Endometrium (tissue), 2 donors: Measurements from ENCODE around the gene ARHGEF3.

Experiments used
- FAIRE-seq: peaks from 2 replicates; lab custom pipeline; 2012; peaks lifted over from hg19 to GRCh38; lab: Jason Lieb, UNC
- donor health status: control.
- donor health status: control.

The ARHGEF3 gene

DNA sequence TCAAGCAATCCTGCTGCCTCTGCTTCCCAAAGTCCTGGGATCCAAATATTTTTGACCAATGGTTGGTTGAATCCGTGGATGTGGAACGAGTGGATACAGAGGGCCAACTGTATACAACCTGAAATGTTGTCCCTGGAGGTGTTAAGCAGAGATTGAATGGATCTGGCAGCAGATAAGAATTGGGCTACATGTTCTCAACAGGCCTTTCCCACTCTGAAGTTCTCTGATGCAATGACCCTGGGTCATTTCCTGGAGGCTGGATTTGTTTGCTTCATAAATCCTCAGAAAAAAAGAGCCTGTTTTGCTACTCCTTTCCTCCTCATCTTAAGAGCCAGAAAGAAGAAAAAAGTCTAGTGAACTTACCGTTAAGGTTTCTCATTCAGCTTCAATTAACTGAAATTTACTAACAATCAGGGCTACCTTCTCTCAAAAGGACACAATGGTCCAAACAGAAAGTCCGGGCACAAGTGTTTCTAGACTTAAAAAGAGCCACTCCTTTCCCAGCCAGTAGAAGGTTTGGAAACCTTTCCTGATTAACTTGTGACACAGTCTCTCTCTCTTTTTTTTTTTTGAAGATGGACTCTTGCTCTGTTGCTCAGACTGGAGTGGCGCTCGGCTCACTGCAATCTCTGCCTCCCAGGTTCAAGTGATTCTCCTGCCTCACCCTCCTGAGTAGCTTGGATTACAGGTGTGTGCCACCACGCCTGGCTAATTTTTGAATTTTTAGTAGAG is 6.5 kb downstream of the ARHGEF3 start:
- FAIRE-seq, result no peak

DNA sequence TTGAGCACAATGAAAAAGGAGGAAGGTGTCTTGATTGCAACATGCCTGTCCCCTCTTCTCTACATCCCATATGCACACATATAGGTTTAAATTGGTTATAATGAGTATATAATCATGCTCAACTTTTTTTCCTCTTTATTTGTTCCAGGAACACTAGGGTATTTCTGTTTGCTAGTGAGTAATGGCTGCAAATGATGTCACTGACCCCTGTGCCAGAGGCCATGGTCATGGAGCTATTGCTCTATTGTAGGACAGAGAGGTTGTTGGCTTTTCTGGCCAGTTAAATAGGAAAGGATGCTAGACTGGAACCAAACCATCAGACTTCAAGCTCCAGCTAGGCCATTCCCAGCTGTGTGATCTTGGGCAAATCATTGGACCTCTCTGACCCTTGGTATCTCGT is 9.6 kb downstream of the ARHGEF3 start:
- FAIRE-seq, result no peak

DNA sequence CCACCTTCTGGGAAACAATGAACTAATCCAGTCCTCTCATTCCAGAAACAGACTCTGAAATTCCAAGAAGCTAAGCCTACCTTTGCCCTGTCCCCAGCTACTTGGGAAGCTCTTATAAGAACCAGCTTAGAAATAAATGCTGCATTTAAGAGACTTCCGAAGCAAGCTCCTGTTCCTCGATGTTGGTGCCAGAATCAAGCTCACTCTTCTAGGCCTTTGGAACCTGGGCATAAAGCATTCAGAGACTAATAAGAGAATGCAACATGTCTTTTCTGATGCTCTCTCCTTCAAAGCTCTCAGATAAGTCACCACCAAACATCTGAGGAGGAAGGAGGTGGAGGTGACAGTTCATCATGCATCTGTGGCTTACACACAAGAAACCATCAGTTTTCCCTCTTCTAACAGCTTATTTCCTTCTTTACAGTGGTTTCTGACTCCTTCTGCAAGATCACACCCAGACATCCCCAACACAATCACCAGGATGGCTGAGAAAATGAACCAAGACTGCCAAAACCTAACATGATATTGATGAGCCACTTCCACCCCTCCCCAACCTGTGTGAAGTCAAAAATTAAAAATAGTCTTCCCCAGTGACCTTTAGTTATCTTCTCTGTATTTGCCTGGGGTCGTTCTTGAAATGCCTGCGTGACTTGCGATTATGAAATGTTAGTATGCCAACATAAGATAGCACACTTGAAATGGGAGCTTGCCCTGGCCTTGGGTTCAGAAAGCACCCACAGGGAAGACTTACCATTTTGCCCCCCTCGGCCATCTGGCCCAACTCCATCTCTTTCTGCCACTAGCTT is 11.5 kb downstream of the ARHGEF3 start:
- no peak for FAIRE-seq

DNA sequence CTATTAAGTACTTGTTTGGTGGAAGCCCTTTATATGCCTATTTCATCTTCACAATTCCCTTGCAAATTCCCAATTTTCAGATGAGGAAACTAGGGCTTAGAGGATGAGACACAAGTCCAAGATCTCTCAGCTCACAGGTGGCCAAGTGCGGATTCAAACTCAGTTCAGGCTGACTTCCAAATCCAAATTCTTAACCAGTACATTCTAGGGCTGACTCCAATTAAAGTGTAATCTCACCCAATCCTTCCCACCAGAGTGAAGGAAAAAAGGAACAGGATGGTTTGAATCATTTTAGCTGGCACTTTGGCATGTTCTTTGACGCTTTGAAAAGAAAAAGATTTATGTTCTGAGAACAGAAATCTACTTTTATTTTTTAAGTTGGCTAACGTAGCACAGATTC is 12.7 kb downstream of the ARHGEF3 start:
- no peak for FAIRE-seq

DNA sequence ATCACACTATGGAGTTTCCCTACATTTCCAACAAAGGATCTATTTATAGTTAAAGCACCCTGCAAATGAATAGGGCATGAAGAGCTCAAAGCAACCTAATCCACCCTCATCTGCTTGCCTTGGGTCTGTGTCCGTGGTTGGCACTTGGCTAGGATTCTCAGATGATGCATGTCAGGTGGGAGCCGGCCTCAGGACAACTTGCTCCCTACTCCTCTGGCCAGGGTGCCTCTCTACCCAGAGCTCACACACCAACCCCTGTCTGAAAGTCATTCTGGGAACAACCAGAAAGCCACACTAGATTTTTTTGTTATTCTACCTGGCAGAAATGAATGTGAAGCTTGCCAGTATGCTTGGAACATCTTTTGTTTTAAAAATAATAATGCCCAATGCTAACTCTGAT is 13.2 kb downstream of the ARHGEF3 start:
- no peak for FAIRE-seq

DNA sequence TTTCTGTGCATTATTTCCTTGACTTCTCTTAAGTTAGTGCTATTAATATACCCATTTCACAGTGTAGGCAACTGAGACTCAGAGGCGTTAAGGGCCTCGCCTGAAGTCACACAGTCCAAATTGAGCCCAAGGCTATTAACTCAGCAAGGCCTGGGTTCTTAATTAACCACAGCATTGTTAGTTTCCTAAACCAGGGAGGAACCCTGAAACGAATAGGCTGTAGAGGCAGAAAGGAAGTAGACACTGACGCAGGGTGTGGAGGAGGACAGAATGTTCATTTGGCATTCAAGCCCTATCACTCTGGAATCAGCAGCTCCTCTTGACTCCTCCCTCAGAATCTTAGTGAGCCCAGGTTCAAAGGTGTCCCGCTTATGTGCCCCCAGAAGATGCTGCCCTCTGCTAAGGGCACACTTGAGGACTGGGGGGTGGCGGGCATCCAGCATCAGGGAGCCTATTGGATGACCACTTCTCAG is 13.9 kb downstream of the ARHGEF3 start:
- no peak for FAIRE-seq

DNA sequence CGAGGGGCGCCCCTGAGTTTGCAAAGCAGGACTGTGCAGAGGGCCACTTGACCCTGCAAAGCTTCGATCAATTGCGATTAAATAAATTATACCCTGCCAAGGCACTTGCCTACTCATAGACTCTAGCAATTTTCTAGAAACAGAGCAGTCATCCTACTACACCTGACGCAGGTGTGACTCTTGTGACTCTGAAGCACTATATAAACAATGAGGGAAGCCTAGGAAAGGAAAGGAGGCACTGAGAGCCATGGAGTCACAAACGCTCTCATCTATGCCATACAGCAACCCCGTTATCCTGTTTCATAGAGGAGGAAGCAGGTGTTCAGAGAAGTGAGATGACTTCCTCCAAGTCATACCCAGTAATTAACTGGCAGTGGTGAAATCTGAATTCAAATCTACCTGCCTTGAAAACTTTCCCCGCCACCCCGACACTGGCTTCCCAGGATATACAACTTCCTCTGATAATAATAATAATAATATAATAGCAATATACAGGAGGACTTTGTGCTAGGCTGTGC is 14.4 kb downstream of the ARHGEF3 start:
- FAIRE-seq, result no peak

DNA sequence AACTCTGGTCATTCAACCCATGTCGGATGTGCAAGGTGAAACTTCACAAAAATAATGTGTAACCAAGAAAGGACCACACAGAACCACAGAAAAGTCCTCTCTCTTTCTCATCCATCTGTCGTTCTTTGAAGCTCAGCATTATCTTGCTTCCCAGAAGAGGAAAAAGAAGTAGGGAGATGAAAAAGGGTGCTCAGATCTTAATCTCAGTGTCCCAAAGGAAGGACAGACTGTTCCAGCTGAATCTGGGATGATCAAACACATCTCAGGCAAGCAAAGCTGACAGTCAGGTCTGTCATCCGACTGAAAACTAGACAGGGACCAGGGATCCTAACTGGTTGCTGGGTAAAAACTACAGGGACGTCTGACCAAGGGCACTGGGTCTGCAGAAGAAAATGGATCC is 16.2 kb downstream of the ARHGEF3 start:
- no peak for FAIRE-seq

DNA sequence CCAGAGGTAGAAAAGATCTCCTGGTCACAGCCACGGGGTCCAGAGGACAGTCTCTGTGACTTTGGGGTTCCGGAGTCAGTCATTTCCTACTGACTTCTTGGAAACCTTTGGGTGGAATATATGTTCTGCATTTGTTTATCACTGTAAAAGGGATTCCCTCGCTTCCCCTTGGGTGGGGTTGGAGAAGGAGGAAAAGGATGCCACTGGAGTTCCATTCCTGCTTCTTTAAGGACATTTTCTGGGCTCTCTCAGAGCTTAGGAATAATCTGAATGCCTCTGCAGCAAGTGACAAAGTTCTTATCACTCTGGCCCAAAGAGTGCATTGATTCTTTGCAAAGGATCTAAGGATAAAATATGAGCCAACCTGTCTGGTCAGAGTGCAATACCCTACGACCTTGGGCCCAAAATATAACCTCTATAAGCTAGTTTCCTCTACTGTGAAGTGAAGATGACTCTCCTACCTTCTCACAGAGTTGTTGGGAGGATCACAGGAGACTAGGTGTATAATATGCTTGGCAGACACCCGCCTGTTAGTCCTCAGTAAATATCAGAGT is 17.2 kb downstream of the ARHGEF3 start:
- no peak for FAIRE-seq

DNA sequence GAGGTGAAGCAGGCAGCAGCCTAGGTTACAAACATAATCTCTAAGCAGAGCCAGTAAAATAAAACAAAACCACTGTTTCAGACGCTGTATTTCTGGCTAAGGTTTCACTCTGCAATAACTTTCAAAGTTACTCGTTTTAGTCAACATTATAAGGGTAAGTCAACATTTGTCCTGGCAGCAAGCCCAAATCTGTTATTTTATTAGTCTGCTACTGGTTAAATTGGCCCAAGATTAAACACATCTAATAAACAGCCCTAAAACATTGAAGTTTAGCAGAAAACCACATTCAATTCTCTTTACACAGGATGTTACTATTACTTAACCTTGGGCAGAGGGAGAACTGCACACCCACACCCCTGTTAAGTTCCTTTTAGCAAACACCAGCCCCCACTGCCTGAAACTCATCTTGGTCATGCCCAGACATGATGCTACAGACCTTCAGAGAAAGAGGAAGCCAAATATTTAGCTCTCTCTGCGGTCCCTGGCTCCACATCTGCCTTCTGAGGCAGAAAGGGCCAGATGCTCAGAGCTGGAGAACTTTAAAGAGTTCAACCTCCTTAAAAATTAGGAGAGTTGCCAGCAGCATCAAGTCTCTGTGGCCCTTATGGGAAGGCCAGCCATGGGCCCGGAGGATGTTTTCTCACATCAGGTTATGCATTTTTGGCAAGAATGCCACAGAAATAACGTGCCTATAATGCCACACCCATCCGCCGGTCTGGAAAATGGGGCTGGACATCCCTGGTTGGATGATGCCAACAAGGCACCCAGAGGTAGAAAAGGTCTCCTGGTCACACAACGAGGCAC is 17.9 kb downstream of the ARHGEF3 start:
- peak; percentile 99 for FAIRE-seq

DNA sequence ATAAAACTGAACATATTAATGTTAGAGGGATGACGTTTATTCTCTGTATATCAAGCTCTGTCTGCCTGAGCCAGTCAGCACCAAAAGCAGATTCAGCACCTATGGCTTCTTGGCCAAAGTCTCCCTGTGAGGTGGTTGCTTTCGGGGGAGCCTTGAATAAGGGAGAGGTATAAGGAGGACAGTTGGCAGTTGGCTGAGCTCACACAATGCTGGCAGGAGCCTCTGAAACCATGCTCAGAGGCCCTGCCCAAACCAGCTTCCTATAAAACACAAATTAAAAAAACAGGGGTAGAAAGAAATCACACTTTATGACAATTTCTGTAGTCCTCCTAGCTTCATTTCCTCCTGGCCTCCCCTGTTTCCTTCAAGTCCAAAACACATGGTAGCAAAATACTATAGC is 18.8 kb downstream of the ARHGEF3 start:
- no peak for FAIRE-seq

DNA sequence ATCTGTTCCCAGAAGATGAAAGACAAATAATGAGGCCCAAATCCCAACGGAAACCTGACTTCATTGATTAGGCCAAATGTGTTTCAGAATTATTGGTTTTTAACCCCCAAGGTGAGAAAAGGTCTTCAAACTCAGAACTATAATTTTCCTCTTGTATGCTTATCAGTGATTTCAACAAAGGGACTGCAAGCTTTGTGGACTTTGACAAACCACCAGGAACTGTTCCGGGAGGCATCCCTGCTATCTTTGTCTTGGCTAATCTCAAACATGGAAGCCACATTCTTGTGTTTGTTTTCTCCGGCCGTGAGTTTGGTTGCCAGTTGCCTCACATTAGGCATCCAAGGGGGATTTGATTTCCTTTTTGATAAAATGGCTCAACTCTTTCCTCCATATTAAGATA is 19.5 kb downstream of the ARHGEF3 start:
- FAIRE-seq, result no peak

DNA sequence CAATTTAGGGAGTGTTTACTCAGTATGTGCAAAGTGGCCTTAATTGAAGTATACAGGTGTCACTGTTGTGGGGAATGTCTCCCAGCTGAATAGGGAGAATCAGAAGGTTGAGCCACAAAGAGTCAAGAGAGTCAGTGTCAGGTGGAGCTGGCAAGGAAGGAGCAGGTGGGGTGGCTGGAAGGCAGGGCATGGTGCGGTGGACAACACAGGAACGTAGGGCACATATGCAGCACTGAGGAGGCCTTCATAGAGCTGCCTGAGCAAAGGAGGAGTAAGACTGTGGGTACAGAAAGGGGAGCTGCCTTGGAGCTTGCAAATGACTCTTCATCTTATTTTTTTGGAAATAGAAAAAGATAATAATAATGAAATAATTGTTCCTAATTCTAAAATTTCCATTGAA is 20.0 kb downstream of the ARHGEF3 start:
- no peak for FAIRE-seq

DNA sequence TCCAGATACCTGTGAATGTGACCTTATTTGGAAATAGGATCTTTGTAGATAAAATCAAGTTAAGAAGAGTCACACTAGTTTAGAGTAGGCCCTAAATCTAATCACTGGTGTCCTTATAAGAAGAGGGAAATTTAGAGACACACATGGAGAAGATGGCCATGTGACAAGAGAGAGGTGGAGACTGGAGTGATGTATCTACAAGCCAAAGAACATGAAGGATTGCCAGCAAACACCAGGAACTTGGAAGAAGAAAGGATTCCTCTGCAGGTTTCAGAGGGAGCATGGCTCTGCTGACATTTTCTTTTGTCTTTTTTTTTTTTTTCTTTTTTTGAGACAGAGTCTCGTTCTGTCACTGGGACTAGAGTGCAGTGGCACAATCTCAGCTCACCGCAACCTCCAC is 20.8 kb downstream of the ARHGEF3 start:
- no peak for FAIRE-seq

DNA sequence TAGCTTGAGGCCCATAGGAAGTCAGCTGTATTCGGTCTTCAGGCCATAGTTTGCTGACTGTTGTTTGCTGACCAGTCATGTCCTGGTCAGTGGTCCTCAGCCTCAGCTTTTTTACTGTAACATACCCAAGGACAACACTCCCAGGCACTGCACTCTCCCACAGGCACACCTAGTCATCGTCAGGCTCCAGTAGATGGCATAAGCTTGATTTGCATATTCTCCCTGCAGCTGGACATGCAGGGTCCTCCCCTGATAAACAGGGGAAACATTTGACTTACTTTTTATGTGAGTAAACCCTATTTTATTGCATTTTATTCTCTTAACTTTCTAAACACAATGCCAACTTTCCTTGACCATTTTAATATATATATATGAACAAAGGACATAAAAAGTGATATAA is 22.9 kb downstream of the ARHGEF3 start:
- no peak for FAIRE-seq

DNA sequence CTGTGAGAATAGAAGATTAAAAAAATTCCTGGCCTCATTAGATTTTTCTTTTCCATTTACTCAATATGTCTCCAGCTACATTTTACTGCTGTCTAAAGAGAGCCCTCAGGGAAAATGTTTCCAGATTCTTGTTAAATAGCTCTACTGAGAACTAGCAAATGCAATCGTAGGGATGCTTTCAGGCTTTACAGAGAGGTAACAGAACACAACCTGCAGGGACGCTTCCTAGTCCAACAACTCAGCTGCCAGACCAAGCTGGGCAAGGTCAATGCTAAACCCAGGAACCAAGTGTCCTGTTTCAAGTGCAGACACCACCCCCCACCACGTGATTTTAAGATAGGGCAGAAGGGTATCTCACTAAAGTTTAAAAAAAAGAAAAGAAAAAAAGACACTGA is 25.2 kb downstream of the ARHGEF3 start:
- no peak for FAIRE-seq

DNA sequence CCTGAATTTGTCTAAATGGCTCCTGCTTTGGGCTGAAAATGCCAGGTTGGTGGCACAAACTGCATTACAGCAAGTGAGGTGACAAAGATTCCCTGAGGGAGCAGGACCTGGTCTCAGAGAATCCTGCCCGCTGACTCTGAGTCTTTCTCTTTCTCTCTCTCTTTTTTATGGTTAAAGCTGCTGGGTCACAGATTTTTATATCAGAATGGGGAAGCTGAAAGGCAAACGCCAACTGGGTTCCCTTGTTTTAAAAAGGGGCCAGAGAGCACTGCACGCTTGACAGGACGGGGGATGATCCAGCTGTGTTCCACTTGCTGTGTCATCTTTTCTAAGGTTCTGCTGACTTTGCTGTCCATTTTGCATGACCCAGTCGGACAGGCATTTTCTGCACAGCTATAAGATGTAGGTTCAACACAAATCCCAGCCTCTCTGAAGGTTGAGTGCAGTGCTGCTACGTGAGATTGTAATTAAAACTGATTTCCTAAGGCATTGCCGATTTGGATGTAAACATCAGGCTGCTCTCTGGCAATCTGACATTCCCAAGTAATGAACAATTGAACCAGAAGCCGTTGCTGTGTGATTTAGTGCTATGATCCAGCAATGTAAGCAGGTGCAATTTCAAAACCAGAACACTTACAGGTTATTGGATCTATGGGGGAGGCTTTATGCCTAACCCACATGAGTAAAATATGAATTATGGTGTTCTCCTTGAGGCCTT is 25.8 kb downstream of the ARHGEF3 start:
- no peak for FAIRE-seq

DNA sequence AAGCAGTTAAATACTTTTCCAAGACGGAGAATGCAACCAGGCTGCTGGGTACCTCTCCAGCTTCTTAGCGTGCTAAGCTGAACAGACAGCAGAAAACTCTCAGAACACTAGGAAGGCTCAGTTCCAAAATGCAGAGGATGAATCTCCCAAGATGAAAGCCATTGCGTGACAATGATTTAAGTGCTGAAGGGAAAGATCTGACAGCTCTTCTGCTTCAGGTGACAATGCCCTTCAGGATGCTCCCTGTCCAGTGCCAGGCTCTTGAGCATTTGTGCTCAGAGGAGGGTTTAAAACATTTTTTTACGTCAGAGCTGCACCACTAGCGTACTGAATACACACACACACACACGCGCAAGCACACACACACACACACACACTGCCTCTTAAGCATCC is 26.3 kb downstream of the ARHGEF3 start:
- no peak for FAIRE-seq

DNA sequence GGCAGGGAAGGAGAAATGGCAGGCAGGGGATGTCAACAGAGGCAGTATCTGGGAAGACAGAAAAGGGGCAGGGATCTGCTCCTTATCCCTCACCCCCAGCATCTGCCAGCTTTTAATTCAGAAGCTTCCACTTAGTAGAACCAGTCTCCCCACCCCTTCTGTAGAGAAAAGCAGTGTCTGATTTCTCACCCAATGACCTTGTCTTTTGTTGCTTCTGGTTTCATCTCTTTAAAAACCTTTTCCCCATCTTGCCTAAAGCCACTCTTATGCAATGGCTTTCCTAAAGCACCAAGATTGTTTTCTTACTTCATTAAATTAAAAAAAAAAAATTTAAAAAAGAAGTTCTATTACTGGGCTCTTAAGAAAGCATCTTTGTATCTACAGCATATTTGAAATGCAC is 27.8 kb downstream of the ARHGEF3 start:
- FAIRE-seq, result no peak

DNA sequence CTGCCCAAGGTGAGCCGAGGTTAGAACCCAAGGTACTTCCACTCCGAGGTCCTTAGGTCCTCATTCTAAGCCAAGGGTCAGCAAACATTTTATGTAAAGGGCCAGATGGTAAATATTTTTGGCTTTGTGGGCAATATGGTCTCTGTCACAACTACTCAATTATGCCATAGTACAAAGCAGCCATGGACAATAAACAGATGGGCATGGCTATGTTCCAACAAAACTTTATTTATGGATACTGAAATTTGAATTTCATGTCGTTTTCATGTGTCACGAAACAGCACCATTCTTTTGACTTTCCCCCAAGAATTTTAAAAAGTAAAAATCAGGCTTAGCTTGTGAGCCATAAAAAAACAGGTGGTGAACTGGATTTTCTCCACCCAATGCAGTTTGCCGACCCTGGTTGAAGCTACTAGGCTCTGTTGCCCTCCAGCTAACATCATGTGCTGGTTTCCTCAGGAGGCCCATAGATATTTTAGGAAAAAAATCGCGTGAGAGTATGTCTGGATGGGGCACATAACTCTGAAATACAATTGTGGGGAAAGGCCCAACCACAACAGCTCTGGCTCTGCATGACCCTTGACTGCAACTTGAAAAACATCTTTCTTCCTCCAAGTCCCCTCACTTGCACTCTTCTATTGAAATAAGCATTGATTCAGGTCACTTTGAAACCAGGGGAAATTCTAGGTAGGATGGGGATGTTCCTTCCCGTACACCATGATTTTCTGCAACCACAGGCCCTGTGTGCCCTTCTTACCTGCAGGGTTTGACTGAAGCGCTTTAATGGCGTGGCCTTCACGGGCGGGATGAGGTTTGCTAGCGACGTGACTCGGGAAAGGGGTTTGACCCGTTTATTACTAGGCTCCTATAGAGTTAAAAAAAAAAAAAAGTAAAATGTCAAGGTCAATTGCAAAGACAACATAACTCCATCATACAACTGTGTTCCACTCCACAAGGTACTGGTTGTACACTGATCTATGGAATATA is 28.5 kb downstream of the ARHGEF3 start:
- no peak for FAIRE-seq
